GM12878 (cell line): ENCODE data around the gene FTO. TPM values are rescaled to one million over a fixed set of nuclear protein-coding genes. Genes with fewer than 3 reads are reported as not detected.

Experiments
- ATAC-seq: fragments of 200-7000 bp; cut with Tn5 transposase; 3 replicates; pipeline ENCODE4 v1.9.1; 2020; ENCODE audit warnings: mild to moderate bottlenecking, moderate library complexity
- BruUV-seq: library from RNA; stranded (reverse); fragments of 400-500 nt; replicated peaks from 2 replicates; lab custom pipeline; 2021; lab: Mats Ljungman, UMichigan
- CTCF ChIA-PET: fragments of 300-600 bp; sonication (Branson Sonifier 250); formaldehyde crosslinking; extraction: SDS; loops from one replicate; lab custom pipeline; 2021; ENCODE audit warnings: inconsistent platforms; lab: Yijun Ruan, JAX
- POLR2A ChIA-PET: fragments of 350-600 bp; formaldehyde crosslinking; extraction: SDS; loops from one replicate; lab custom pipeline; 2021; ENCODE audit warnings: inconsistent platforms; lab: Charles Lee
- RAD21 ChIA-PET: fragments of 300-600 bp; sonication (Branson Sonifier 250); formaldehyde crosslinking; loops from one replicate; lab custom pipeline; 2023; ENCODE audit warnings: antibody characterized with exemption; ENCODE audit not compliant: unreplicated experiment; lab: Charles Lee
- SMC1A ChIA-PET: fragments of 300-600 bp; sonication (Branson Sonifier 250); formaldehyde crosslinking; loops from one replicate; lab custom pipeline; 2023; ENCODE audit not compliant: unreplicated experiment, uncharacterized antibody; lab: Charles Lee
- DNase-seq: peaks from one replicate; pipeline ENCODE4 v3.0.0-alpha.2; 2011; ENCODE audit warnings: low read depth, low spot score
- FAIRE-seq: peaks from 3 replicates; lab custom pipeline; 2011; peaks lifted over from hg19 to GRCh38; lab: Jason Lieb, UNC
- H2AFZ ChIP-seq: 2 replicates; pipeline ENCODE4 v1.6.0; 2011; ENCODE audit warnings: low read depth, low read length, control low read depth; ENCODE audit not compliant: control insufficient read depth
- H3K27ac ChIP-seq: 2 replicates; pipeline ENCODE4 v1.5.1; 2011; ENCODE audit warnings: control low read depth; ENCODE audit not compliant: control insufficient read depth, insufficient read depth
- H3K27me3 ChIP-seq, 2 experiments: replicated peaks in 1 of 2; 2 replicates each; pipeline versions ENCODE4 v1.6.0 to v1.6.1; 2011; ENCODE audit warnings: low read length in 1 of 2; ENCODE audit not compliant: control insufficient read depth in 2 of 2, insufficient read depth in 2 of 2
- H3K36me3 ChIP-seq, 2 experiments: 2 replicates each; pipeline ENCODE4 v1.5.1; 2011; ENCODE audit warnings: low read length in 1 of 2; ENCODE audit not compliant: control insufficient read depth in 2 of 2, insufficient read depth in 2 of 2
- H3K4me1 ChIP-seq: 2 replicates; pipeline ENCODE4 v1.6.1; 2011; ENCODE audit warnings: mild to moderate bottlenecking, low read length, moderate library complexity, mixed read lengths; ENCODE audit not compliant: control insufficient read depth, insufficient read depth
- H3K4me2 ChIP-seq: 2 replicates; pipeline ENCODE4 v1.6.0; 2011; ENCODE audit warnings: control low read depth; ENCODE audit not compliant: control insufficient read depth, insufficient read depth
- H3K4me3 ChIP-seq: fragments of 200-600 bp; sonication (generic); 2 replicates; pipeline ENCODE4 v1.5.1; 2016
- H3K79me2 ChIP-seq: 2 replicates; pipeline ENCODE4 v1.6.0; 2011; ENCODE audit warnings: low read length; ENCODE audit not compliant: control insufficient read depth, insufficient read depth
- H3K9ac ChIP-seq: 2 replicates; pipeline ENCODE4 v1.8.0; 2011; ENCODE audit warnings: low read length, control low read depth, mixed read lengths; ENCODE audit not compliant: control insufficient read depth, insufficient read depth
- H3K9me3 ChIP-seq: replicated peaks from 3 replicates; pipeline ENCODE4 v1.5.1; 2011; ENCODE audit warnings: mild to moderate bottlenecking, low read length; ENCODE audit not compliant: control insufficient read depth, insufficient read depth
- H4K20me1 ChIP-seq: 2 replicates; pipeline ENCODE4 v1.6.0; 2011; ENCODE audit not compliant: control insufficient read depth, insufficient read depth
- EED ChIP-seq: sonication (generic); IDR thresholded peaks from 2 replicates; pipeline ENCODE4 v1.6.1; 2016; ENCODE audit warnings: antibody characterized with exemption, low read depth
- JUNB ChIP-seq: IDR thresholded peaks from 2 replicates; pipeline ENCODE4 v1.6.1; 2016; ENCODE audit warnings: antibody characterized with exemption, mild to moderate bottlenecking
- MTA3 ChIP-seq: IDR thresholded peaks from 2 replicates; pipeline ENCODE4 v1.6.1; 2012; ENCODE audit warnings: low read length, inconsistent platforms, borderline replicate concordance
- RAD51 ChIP-seq: fragments of 450-650 bp; IDR thresholded peaks from 2 replicates; pipeline ENCODE4 v1.6.1; 2016; ENCODE audit warnings: moderate library complexity, mild to moderate bottlenecking, inconsistent platforms
- RELB ChIP-seq: fragments of 450-650 bp; IDR thresholded peaks from 2 replicates; pipeline ENCODE4 v1.6.1; 2017; ENCODE audit warnings: low read depth, mild to moderate bottlenecking, moderate library complexity
- TBL1XR1 ChIP-seq: IDR thresholded peaks from 2 replicates; pipeline ENCODE4 v1.6.1; 2012; ENCODE audit warnings: low read depth, low read length, improper control_type of control experiment
- ZBED1 ChIP-seq: IDR thresholded peaks from 2 replicates; pipeline ENCODE4 v1.6.1; 2016; ENCODE audit warnings: borderline replicate concordance
- ZBTB33 ChIP-seq: fragments of 450-650 bp; IDR thresholded peaks from 2 replicates; pipeline ENCODE4 v1.6.1; 2017; ENCODE audit warnings: mild to moderate bottlenecking
- ZNF217 ChIP-seq: fragments of 450-650 bp; IDR thresholded peaks from 2 replicates; pipeline ENCODE4 v1.6.1; 2017; ENCODE audit warnings: antibody characterized with exemption, mild to moderate bottlenecking
- ZNF622 ChIP-seq: fragments of 450-650 bp; IDR thresholded peaks from 2 replicates; pipeline ENCODE4 v1.6.1; 2017; ENCODE audit warnings: mild to moderate bottlenecking, inconsistent platforms
- WGBS: methylation state at CpG from one replicate; pipeline ENCODE4 v1.1.6; 2016; ENCODE audit warnings: low lambda C conversion rate; ENCODE audit not compliant: insufficient replicate concordance, insufficient coverage; ENCODE audit errors: missing lambda C conversion rate; 5-methylcytosine and 5-hydroxymethylcytosine counted together
- in situ Hi-C: fragments of 300-500 bp; cut with MboI; formaldehyde crosslinking; loops from 9 replicates; pipeline ENCODE4 v1.14.3; 2018; ENCODE audit warnings: mixed read lengths
- intact Hi-C: fragments of 100-400 bp; cut with micrococcal nuclease; formaldehyde crosslinking; loops from one replicate; pipeline ENCODE4 v1.14.2; 2022; ENCODE audit not compliant: unreplicated experiment
- polyA plus RNA-seq, 11 experiments: library from polyadenylated mRNA; depleted of rRNA in 4 of 11; unstranded in 6 of 11; stranded (reverse) in 5 of 11; fragments of >200 nt; fragmentation: Nextera tagmentation in 4 of 11; fragmentation: Illumina TruSeq in 1 of 11; extraction: Ambion mirVana in 4 of 11; extraction: Trizol in 1 of 11; gene quantifications; 1 replicate in 1 of 11; 2 replicates in 10 of 11; pipeline versions ENCODE4 v1.2.1 to v1.2.3, GENCODE V29; 2011 to 2016; ENCODE audit warnings: inconsistent platforms in 2 of 11, missing spikeins in 2 of 11, low read depth in 1 of 11
- total RNA-seq, 4 experiments: library from RNA; depleted of rRNA in 3 of 4; stranded (reverse); fragments of >200 nt in 3 of 4; fragmentation: Illumina TruSeq in 1 of 4; extraction: Trizol in 1 of 4; gene quantifications; 2 replicates each; pipeline versions ENCODE4 v1.2.1 to v1.2.3, GENCODE V29; 2013 to 2021

FTO gene
- total and polyA plus RNA-seq, 10 of the 15 experiments (the other 5 are each of a cell fraction or from before 2014, with no cell fraction given) = 20.1 to 55.0 (median 47.0) TPM

- Histone ChIP-seq H2AFZ (no peak overlapping the region), H4K20me1 (no peaks in the 10 kb centered on the region), H3K4me1 (no peaks in the 10 kb centered on the region), H3K27ac (no peak overlapping the region), H3K79me2 (no peaks in the 10 kb centered on the region; the same call in 1 of the 2 replicates), H3K9ac (no peak overlapping the region), H3K36me3 (no peaks in the 10 kb centered on the region), H3K9me3 (no peaks in the 10 kb centered on the region), H3K27me3 (no peaks in the 10 kb centered on the region), H3K4me3 (no peak overlapping the region), H3K4me2 (no peak overlapping the region)
- ChIA-PET CTCF (interaction anchor here (0.6 to 2.1 kb wide), 2 partner anchors 8 to 1063 kb away, joined by 3 to 6 read pairs; no protein-coding TSS in a partner anchor), POLR2A (no interaction called here), RAD21 (no interaction called here), SMC1A (no interaction called here)
- 52% methylated on average over 1 of the region's 1 CpG for WGBS
- TF ChIP-seq RELB (no peak), ZBED1 (no peak), EED (no peak), TBL1XR1 (no peak), ZBTB33 (no peak), JUNB (no peak), ZNF622 (no peak), MTA3 (no peak), ZNF217 (no peak), RAD51 (no peak)
- in situ Hi-C loops (no loop called here), intact Hi-C loops (no loop called here)
- no peak for ATAC-seq
- no peak for FAIRE-seq
- BruUV-seq = no TSS peak
- no peak for DNase-seq
These were observed 77.2 kb downstream of the FTO start for GRCh38 chr16:53781023-53781605.
